ENCODE data around the gene C2CD5. TPM values are rescaled to one million over a fixed set of nuclear protein-coding genes. Genes with fewer than 3 reads are reported as not detected.

C2CD5 gene
- total RNA-seq, 2 donors from 2014 or later, result 38.9 to 46.0 TPM

DNA sequence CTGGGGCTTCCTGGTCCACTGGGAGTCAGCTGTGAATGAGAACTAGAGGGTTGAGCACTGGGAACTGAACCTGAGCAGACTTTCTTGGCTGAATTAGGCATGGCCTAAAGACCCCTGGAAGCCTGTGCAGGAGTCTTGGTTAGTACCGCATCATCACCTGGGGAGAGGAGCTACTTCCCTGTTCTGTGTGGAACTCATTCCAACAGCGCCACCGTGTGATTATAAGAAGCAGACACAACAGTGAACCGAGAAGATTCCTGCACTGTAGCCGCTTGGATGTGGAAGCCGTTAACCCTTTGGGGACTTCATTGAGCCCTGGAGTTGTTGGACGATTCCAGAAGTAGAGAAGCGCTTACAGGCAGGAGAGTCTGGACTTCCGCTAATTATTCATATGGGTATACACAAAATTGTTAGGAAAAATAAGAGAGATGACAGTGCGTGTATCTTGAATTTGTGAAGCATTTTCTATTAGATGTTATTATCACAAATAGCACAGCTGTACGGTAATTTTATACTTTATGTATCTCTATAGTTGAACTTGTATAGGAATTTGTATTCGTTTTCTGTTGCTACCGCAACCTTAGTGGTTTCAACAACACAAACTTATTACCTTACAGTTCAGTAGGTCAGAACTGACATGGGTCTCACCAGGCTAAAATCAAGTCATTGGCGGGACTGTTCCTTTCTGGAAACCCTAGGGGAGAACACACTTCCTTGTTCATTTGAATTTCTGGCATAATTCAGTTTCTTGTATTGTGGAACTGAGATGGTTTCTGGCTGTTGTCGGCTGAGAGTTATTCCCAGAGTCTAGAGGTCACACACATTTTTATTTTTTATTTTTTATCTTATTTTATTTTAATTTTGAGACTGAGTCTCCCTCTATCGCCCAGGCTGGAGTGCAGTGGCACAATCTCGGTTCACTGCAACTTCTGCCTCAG lies 100.7 kb downstream of the C2CD5 start:
- no peaks in the 10 kb centered on the region for H3K27me3 ChIP-seq
- H3K9me3 ChIP-seq, result no peaks in the 10 kb centered on the region
- intact Hi-C loops (cut with DNase I), result loop anchor here (5.0 kb wide), 3 partner anchors 341 to 746 kb away; no protein-coding TSS in a partner anchor
- no peak overlapping the region for H3K4me3 ChIP-seq
- no peaks in the 10 kb centered on the region for H3K36me3 ChIP-seq
- TF ChIP-seq, protein P1, sequence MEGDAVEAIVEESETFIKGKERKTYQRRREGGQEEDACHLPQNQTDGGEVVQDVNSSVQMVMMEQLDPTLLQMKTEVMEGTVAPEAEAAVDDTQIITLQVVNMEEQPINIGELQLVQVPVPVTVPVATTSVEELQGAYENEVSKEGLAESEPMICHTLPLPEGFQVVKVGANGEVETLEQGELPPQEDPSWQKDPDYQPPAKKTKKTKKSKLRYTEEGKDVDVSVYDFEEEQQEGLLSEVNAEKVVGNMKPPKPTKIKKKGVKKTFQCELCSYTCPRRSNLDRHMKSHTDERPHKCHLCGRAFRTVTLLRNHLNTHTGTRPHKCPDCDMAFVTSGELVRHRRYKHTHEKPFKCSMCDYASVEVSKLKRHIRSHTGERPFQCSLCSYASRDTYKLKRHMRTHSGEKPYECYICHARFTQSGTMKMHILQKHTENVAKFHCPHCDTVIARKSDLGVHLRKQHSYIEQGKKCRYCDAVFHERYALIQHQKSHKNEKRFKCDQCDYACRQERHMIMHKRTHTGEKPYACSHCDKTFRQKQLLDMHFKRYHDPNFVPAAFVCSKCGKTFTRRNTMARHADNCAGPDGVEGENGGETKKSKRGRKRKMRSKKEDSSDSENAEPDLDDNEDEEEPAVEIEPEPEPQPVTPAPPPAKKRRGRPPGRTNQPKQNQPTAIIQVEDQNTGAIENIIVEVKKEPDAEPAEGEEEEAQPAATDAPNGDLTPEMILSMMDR (IDR thresholded peaks at IDR 0.05), result peak; percentile 66
- DNase-seq, result peak; percentile 62
- no peaks in the 10 kb centered on the region for H3K4me1 ChIP-seq
- no peak overlapping the region for H3K9ac ChIP-seq (ENCODE audit: low read depth in 2 of 2, low read length in 2 of 2)
- H3K27ac ChIP-seq, result no peak overlapping the region

DNA sequence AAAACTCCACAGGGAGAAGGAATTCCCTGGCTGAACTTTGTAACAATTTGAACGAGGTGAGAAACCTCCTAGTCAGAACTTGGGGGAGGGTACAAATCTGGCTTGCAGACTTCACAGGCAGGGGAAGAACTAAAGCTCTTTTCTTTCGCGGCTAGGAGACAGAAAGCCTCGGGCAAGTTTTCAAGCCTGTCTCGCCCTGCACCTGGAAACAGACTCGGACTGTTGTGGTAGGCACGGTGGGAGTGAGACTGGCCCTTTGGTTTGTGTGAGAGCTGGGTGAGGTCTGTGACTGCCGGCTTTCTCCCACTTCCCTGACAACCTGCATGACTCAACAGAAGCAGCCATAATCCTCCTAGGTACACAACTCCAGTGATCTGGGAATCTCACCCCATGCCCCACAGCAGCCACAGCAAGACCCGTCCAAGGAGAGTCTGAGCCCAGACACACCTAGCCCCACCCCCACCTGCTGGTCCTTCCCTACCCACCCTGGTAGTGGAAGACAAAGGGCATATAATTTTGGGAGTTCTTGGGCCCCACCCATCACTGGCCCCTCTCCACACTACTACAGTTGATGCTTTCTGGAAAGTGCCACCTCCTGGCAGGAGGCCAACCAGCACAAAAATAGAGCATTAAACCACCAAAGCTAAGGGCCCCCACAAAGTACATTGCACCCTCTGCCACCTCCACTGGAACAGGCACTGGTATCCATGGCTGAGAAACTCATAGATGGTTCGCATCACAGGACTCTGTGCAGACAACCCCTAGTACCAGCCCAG lies 107.1 kb downstream of the C2CD5 start:
- no peaks in the 10 kb centered on the region for H3K9me3 ChIP-seq
- no peaks in the 10 kb centered on the region for H3K4me1 ChIP-seq
- TF ChIP-seq, protein P1 (IDR thresholded peaks at IDR 0.05), result no peak
- no peak overlapping the region for H3K4me3 ChIP-seq
- no peaks in the 10 kb centered on the region for H3K36me3 ChIP-seq
- H3K27me3 ChIP-seq, result no peaks in the 10 kb centered on the region
- no peak for DNase-seq
- H3K9ac ChIP-seq (ENCODE audit: low read depth in 2 of 2, low read length in 2 of 2), result no peak overlapping the region
- intact Hi-C loops (cut with DNase I), result no loop called here
- no peak overlapping the region for H3K27ac ChIP-seq

DNA sequence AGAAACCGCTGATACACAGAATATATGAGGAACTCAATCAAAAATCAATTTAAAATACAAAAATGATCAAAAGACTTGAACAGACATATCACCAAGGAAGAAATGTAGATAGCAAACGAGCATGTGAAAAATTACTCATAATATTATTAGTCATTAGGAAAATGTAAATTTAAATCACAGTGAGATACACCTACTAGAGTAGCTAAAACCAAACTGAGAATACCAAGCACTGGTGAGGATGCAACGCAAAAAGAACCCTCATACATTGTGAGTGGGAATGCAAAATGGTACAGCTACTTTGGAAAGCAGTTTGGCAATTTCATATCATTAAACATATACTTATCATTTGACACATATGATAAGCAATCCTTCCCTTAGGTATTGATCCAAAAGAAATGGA lies 108.8 kb downstream of the C2CD5 start:
- no peak overlapping the region for H3K9ac ChIP-seq (ENCODE audit: low read depth in 2 of 2, low read length in 2 of 2)
- intact Hi-C loops (cut with DNase I), result no loop called here
- H3K4me1 ChIP-seq, result no peaks in the 10 kb centered on the region
- TF ChIP-seq, protein P1 (IDR thresholded peaks at IDR 0.05), result no peak
- H3K27me3 ChIP-seq, result no peaks in the 10 kb centered on the region
- no peaks in the 10 kb centered on the region for H3K9me3 ChIP-seq
- no peaks in the 10 kb centered on the region for H3K36me3 ChIP-seq
- no peak overlapping the region for H3K27ac ChIP-seq
- no peak overlapping the region for H3K4me3 ChIP-seq
- DNase-seq, result no peak

DNA sequence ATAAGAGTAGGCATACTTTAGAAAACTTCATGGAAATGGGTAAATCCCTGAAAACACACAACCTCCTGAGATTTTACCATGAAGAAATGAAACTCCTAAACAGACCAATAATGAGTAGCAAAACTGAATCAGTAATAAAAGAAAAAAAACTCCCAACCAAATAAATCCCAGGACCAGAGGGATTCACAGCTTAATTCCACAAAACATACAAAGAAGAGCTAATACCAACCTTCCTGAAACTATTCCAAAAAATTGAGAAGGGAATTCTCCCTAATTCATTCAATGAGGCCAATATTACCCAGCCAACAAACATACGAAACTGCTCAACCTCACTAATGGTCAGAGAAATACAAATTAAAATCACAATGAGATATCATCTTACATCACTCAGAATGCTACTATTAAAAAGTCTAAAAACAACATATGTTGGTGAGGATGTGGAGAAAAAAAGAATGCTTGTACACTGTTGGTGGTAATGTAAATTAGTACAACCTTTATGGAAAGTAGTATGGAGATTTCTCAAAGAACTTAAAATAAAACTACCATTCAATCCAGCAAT lies 112.6 kb downstream of the C2CD5 start:
- no peaks in the 10 kb centered on the region for H3K27me3 ChIP-seq

DNA sequence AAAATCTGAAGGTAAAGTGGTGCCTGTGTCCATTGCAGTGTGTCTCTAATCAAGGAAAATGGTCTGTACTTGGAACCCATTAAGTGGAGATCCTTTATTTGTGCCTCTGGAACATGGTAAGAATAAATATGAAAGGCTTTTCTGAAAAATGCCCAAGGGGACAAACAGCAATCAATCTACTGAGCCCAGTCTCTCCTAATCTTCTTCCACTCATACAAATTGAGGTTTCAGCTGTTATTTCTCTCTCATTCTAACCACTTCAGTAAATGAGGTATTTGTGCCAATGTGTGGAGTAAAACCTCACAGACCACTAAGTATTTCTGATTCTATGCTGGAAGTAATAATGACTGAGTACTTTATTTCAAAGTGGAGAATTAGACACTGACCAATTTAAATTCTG lies 127.5 kb downstream of the C2CD5 start:
- no peak overlapping the region for H3K4me3 ChIP-seq
- no peaks in the 10 kb centered on the region for H3K36me3 ChIP-seq
- TF ChIP-seq, protein P1 (IDR thresholded peaks at IDR 0.05), result no peak
- no peak overlapping the region for H3K27ac ChIP-seq
- H3K4me1 ChIP-seq, result no peaks in the 10 kb centered on the region
- no peak overlapping the region for H3K9ac ChIP-seq (ENCODE audit: low read depth in 2 of 2, low read length in 2 of 2)
- DNase-seq, result no peak
- H3K9me3 ChIP-seq, result no peaks in the 10 kb centered on the region
- intact Hi-C loops (cut with DNase I), result no loop called here
- no peaks in the 10 kb centered on the region for H3K27me3 ChIP-seq

More for the DNA sequence above, 112.6 kb downstream of the C2CD5 start:
- Histone ChIP-seq H3K9me3 (no peaks in the 10 kb centered on the region), H3K9ac (ENCODE audit: low read depth in 2 of 2, low read length in 2 of 2) (no peak overlapping the region), H3K4me1 (no peaks in the 10 kb centered on the region), H3K4me3 (no peak overlapping the region), H3K36me3 (no peaks in the 10 kb centered on the region), H3K27ac (no peak overlapping the region)
- DNase-seq, result no peak
- intact Hi-C loops (cut with DNase I), result no loop called here
- TF ChIP-seq, protein P1 (IDR thresholded peaks at IDR 0.05), result no peak

Data from colonic mucosa (tissue), 4 donors.